Mammary epithelial cell (primary cell): ENCODE measurements around the gene MACROH2A1.

ENCODE experiments used
- EZH2 ChIP-seq: IDR thresholded peaks from 2 replicates; pipeline ENCODE4 v1.6.1; 2012; ENCODE audit warnings: low read length, inconsistent platforms, borderline replicate concordance
- TF ChIP-seq, protein P1 (sequence below), 2 donors: IDR thresholded peaks in 1 of 2; conservative IDR thresholded peaks in 1 of 2; 2 replicates each; pipeline ENCODE4 v1.5.1; 2011 to 2012; ENCODE audit warnings: inconsistent platforms in 2 of 2, low read length in 2 of 2, mild to moderate bottlenecking in 2 of 2, control low read depth in 1 of 2, low read depth in 1 of 2; ENCODE audit not compliant: insufficient read depth in 1 of 2; ENCODE audit errors: extremely low read depth in 1 of 2

- TF ChIP-seq, protein P1, sequence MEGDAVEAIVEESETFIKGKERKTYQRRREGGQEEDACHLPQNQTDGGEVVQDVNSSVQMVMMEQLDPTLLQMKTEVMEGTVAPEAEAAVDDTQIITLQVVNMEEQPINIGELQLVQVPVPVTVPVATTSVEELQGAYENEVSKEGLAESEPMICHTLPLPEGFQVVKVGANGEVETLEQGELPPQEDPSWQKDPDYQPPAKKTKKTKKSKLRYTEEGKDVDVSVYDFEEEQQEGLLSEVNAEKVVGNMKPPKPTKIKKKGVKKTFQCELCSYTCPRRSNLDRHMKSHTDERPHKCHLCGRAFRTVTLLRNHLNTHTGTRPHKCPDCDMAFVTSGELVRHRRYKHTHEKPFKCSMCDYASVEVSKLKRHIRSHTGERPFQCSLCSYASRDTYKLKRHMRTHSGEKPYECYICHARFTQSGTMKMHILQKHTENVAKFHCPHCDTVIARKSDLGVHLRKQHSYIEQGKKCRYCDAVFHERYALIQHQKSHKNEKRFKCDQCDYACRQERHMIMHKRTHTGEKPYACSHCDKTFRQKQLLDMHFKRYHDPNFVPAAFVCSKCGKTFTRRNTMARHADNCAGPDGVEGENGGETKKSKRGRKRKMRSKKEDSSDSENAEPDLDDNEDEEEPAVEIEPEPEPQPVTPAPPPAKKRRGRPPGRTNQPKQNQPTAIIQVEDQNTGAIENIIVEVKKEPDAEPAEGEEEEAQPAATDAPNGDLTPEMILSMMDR (conservative IDR thresholded peaks at IDR 0.05 in 1 of 2, IDR thresholded peaks at IDR 0.05 in 1 of 2; ENCODE audit: extremely low read depth in 1 of 2, insufficient read depth in 1 of 2, low read depth in 1 of 2, low read length in 2 of 2), result no peak
- TF ChIP-seq EZH2, result no peak
Observed at GRCh38 chr5:135447298-135447929, 48.4 kb upstream of the MACROH2A1 start, which contains the start of gene DCANP1.
